GM12878 (cell line): Measurements from ENCODE around the gene SLC22A7. TPM values are rescaled to one million over a fixed set of nuclear protein-coding genes. Genes with fewer than 3 reads are reported as not detected.

Source experiments
- ATAC-seq: fragments of 200-7000 bp; cut with Tn5 transposase; 3 replicates; pipeline ENCODE4 v1.9.1; 2020; ENCODE audit warnings: mild to moderate bottlenecking, moderate library complexity
- BruUV-seq: library from RNA; stranded (reverse); fragments of 400-500 nt; replicated peaks from 2 replicates; lab custom pipeline; 2021; lab: Mats Ljungman, UMichigan
- CTCF ChIA-PET: fragments of 300-600 bp; sonication (Branson Sonifier 250); formaldehyde crosslinking; extraction: SDS; loops from one replicate; lab custom pipeline; 2021; ENCODE audit warnings: inconsistent platforms; lab: Yijun Ruan, JAX
- POLR2A ChIA-PET: fragments of 350-600 bp; formaldehyde crosslinking; extraction: SDS; loops from one replicate; lab custom pipeline; 2021; ENCODE audit warnings: inconsistent platforms; lab: Charles Lee
- RAD21 ChIA-PET: fragments of 300-600 bp; sonication (Branson Sonifier 250); formaldehyde crosslinking; loops from one replicate; lab custom pipeline; 2023; ENCODE audit warnings: antibody characterized with exemption; ENCODE audit not compliant: unreplicated experiment; lab: Charles Lee
- SMC1A ChIA-PET: fragments of 300-600 bp; sonication (Branson Sonifier 250); formaldehyde crosslinking; loops from one replicate; lab custom pipeline; 2023; ENCODE audit not compliant: unreplicated experiment, uncharacterized antibody; lab: Charles Lee
- DNase-seq: peaks from one replicate; pipeline ENCODE4 v3.0.0-alpha.2; 2011; ENCODE audit warnings: low read depth, low spot score
- FAIRE-seq: peaks from 3 replicates; lab custom pipeline; 2011; peaks lifted over from hg19 to GRCh38; lab: Jason Lieb, UNC
- H2AFZ ChIP-seq: 2 replicates; pipeline ENCODE4 v1.6.0; 2011; ENCODE audit warnings: low read depth, low read length, control low read depth; ENCODE audit not compliant: control insufficient read depth
- H3K27ac ChIP-seq: 2 replicates; pipeline ENCODE4 v1.5.1; 2011; ENCODE audit warnings: control low read depth; ENCODE audit not compliant: control insufficient read depth, insufficient read depth
- H3K27me3 ChIP-seq, 2 experiments: replicated peaks in 1 of 2; 2 replicates each; pipeline versions ENCODE4 v1.6.0 to v1.6.1; 2011; ENCODE audit warnings: low read length in 1 of 2; ENCODE audit not compliant: control insufficient read depth in 2 of 2, insufficient read depth in 2 of 2
- H3K36me3 ChIP-seq, 2 experiments: 2 replicates each; pipeline ENCODE4 v1.5.1; 2011; ENCODE audit warnings: low read length in 1 of 2; ENCODE audit not compliant: control insufficient read depth in 2 of 2, insufficient read depth in 2 of 2
- H3K4me1 ChIP-seq: 2 replicates; pipeline ENCODE4 v1.6.1; 2011; ENCODE audit warnings: mild to moderate bottlenecking, low read length, moderate library complexity, mixed read lengths; ENCODE audit not compliant: control insufficient read depth, insufficient read depth
- H3K4me2 ChIP-seq: 2 replicates; pipeline ENCODE4 v1.6.0; 2011; ENCODE audit warnings: control low read depth; ENCODE audit not compliant: control insufficient read depth, insufficient read depth
- H3K4me3 ChIP-seq: fragments of 200-600 bp; sonication (generic); 2 replicates; pipeline ENCODE4 v1.5.1; 2016
- H3K79me2 ChIP-seq: 2 replicates; pipeline ENCODE4 v1.6.0; 2011; ENCODE audit warnings: low read length; ENCODE audit not compliant: control insufficient read depth, insufficient read depth
- H3K9ac ChIP-seq: 2 replicates; pipeline ENCODE4 v1.8.0; 2011; ENCODE audit warnings: low read length, control low read depth, mixed read lengths; ENCODE audit not compliant: control insufficient read depth, insufficient read depth
- H3K9me3 ChIP-seq: replicated peaks from 3 replicates; pipeline ENCODE4 v1.5.1; 2011; ENCODE audit warnings: mild to moderate bottlenecking, low read length; ENCODE audit not compliant: control insufficient read depth, insufficient read depth
- H4K20me1 ChIP-seq: 2 replicates; pipeline ENCODE4 v1.6.0; 2011; ENCODE audit not compliant: control insufficient read depth, insufficient read depth
- GATAD2B ChIP-seq: fragments of 450-650 bp; conservative IDR thresholded peaks from 2 replicates; pipeline ENCODE4 v1.6.1; 2017; ENCODE audit warnings: low read depth, mild to moderate bottlenecking, moderate library complexity
- MAX ChIP-seq: IDR thresholded peaks from 2 replicates; pipeline ENCODE4 v1.6.1; 2012; ENCODE audit warnings: low read depth, low read length, improper control_type of control experiment
- NRF1 ChIP-seq: conservative IDR thresholded peaks from 2 replicates; pipeline ENCODE4 v1.6.1; 2011; ENCODE audit warnings: mild to moderate bottlenecking, low read depth, low read length, improper control_type of control experiment
- PML ChIP-seq: IDR thresholded peaks from 2 replicates; pipeline ENCODE4 v1.6.1; 2012; ENCODE audit warnings: low read length, inconsistent platforms
- SIN3A ChIP-seq: IDR thresholded peaks from 2 replicates; pipeline ENCODE4 v1.6.1; 2012; ENCODE audit warnings: low read depth, low read length, improper control_type of control experiment
- SKIL ChIP-seq: fragments of 450-650 bp; IDR thresholded peaks from 2 replicates; pipeline ENCODE4 v1.6.1; 2017; ENCODE audit warnings: mild to moderate bottlenecking, low read depth, inconsistent platforms; ENCODE audit not compliant: poor library complexity, severe bottlenecking
- SPI1 ChIP-seq: IDR thresholded peaks from 2 replicates; pipeline ENCODE4 v1.6.1; 2011; ENCODE audit warnings: low read depth, mild to moderate bottlenecking, low read length, moderate library complexity, borderline replicate concordance; ENCODE audit not compliant: insufficient read depth
- STAT3 ChIP-seq: IDR thresholded peaks from 2 replicates; pipeline ENCODE4 v1.6.1; 2011; ENCODE audit warnings: low read depth, low read length, improper control_type of control experiment
- YBX1 ChIP-seq: fragments of 450-650 bp; IDR thresholded peaks from 2 replicates; pipeline ENCODE4 v1.6.1; 2016; ENCODE audit warnings: antibody characterized with exemption
- ZNF24 ChIP-seq: fragments of 450-650 bp; IDR thresholded peaks from 2 replicates; pipeline ENCODE4 v1.6.1; 2017; ENCODE audit warnings: antibody characterized with exemption, mild to moderate bottlenecking
- WGBS: methylation state at CpG from one replicate; pipeline ENCODE4 v1.1.6; 2016; ENCODE audit warnings: low lambda C conversion rate; ENCODE audit not compliant: insufficient replicate concordance, insufficient coverage; ENCODE audit errors: missing lambda C conversion rate; 5-methylcytosine and 5-hydroxymethylcytosine counted together
- in situ Hi-C: fragments of 300-500 bp; cut with MboI; formaldehyde crosslinking; loops from 9 replicates; pipeline ENCODE4 v1.14.3; 2018; ENCODE audit warnings: mixed read lengths
- intact Hi-C: fragments of 100-400 bp; cut with micrococcal nuclease; formaldehyde crosslinking; loops from one replicate; pipeline ENCODE4 v1.14.2; 2022; ENCODE audit not compliant: unreplicated experiment
- polyA plus RNA-seq, 11 experiments: library from polyadenylated mRNA; depleted of rRNA in 4 of 11; unstranded in 6 of 11; stranded (reverse) in 5 of 11; fragments of >200 nt; fragmentation: Nextera tagmentation in 4 of 11; fragmentation: Illumina TruSeq in 1 of 11; extraction: Ambion mirVana in 4 of 11; extraction: Trizol in 1 of 11; gene quantifications; 1 replicate in 1 of 11; 2 replicates in 10 of 11; pipeline versions ENCODE4 v1.2.1 to v1.2.3, GENCODE V29; 2011 to 2016; ENCODE audit warnings: inconsistent platforms in 2 of 11, missing spikeins in 2 of 11, low read depth in 1 of 11
- total RNA-seq, 4 experiments: library from RNA; depleted of rRNA in 3 of 4; stranded (reverse); fragments of >200 nt in 3 of 4; fragmentation: Illumina TruSeq in 1 of 4; extraction: Trizol in 1 of 4; gene quantifications; 2 replicates each; pipeline versions ENCODE4 v1.2.1 to v1.2.3, GENCODE V29; 2013 to 2021
- TF ChIP-seq, protein P1 (sequence below): fragments of 450-650 bp; formaldehyde crosslinking; IDR thresholded peaks from 2 replicates; pipeline ENCODE4 v1.4.0; 2022; ENCODE audit warnings: mild to moderate bottlenecking, moderate library complexity

The SLC22A7 gene
- total and polyA plus RNA-seq, 10 of the 15 experiments (the other 5 are each of a cell fraction or from before 2014, with no cell fraction given): 0.08 to 0.31 TPM; not detected in 8

DNA sequence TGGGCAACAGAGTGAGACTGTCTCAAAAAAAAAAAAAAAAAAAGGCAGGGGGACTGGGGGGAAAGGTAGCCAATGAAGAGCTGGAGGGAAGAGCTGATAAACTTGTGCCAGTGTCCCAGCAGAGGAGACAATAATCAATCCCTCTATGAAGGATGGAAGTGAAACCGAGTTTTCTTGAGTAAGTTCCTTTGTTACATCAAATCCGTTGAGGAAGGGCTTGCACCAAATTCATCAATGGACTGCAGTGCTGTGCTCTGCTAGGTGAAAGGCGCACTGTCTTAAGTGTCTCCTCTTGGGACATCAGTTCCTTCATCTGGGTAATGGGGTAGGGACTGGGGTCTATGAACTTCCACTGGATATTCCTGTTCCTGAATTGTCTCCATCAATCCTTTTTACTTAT, 13.6 kb downstream of the SLC22A7 start:
- SMC1A ChIA-PET: interaction anchor here (1.1 to 8.8 kb wide), 3 partner anchors 11 to 39 kb away, joined by 3 to 90 read pairs (median 21); no protein-coding TSS in a partner anchor
- CTCF ChIA-PET: interaction anchor here (1.0 kb wide), 1 partner anchor 12 kb away, joined by 3 read pairs; no protein-coding TSS in a partner anchor

GRCh38 chr6:43313813-43314212, 15.8 kb downstream of the SLC22A7 start:
- Histone ChIP-seq H3K4me3 (no peak overlapping the region), H3K4me1 (peaks cover 22% of the 10 kb centered on the region), H3K36me3 (no peaks in the 10 kb centered on the region), H3K27ac (no peak overlapping the region), H4K20me1 (no peaks in the 10 kb centered on the region), H3K9me3 (no peaks in the 10 kb centered on the region), H3K9ac (no peak overlapping the region), H2AFZ (no peak overlapping the region), H3K4me2 (no peak overlapping the region), H3K79me2 (no peaks in the 10 kb centered on the region), H3K27me3 (no peaks in the 10 kb centered on the region)
- FAIRE-seq (no peak), ATAC-seq (peak; percentile 50), DNase-seq (no peak)
- in situ Hi-C loops: no loop called here
- SMC1A ChIA-PET: interaction anchor here (0.7 to 8.8 kb wide), 12 partner anchors 8 to 62 kb away, joined by 3 to 90 read pairs (median 3); no protein-coding TSS in a partner anchor
- RAD21 ChIA-PET: interaction anchor here (1.0 to 1.7 kb wide), 3 partner anchors 25 to 69 kb away, joined by 3 to 6 read pairs (median 4); no protein-coding TSS in a partner anchor
- intact Hi-C loops: no loop called here
- TF ChIP-seq SKIL (no peak), NRF1 (no peak), GATAD2B (no peak), ZNF24 (no peak), SPI1 (no peak), MAX (no peak), SIN3A (no peak), YBX1 (no peak)
- TF ChIP-seq, protein P1, sequence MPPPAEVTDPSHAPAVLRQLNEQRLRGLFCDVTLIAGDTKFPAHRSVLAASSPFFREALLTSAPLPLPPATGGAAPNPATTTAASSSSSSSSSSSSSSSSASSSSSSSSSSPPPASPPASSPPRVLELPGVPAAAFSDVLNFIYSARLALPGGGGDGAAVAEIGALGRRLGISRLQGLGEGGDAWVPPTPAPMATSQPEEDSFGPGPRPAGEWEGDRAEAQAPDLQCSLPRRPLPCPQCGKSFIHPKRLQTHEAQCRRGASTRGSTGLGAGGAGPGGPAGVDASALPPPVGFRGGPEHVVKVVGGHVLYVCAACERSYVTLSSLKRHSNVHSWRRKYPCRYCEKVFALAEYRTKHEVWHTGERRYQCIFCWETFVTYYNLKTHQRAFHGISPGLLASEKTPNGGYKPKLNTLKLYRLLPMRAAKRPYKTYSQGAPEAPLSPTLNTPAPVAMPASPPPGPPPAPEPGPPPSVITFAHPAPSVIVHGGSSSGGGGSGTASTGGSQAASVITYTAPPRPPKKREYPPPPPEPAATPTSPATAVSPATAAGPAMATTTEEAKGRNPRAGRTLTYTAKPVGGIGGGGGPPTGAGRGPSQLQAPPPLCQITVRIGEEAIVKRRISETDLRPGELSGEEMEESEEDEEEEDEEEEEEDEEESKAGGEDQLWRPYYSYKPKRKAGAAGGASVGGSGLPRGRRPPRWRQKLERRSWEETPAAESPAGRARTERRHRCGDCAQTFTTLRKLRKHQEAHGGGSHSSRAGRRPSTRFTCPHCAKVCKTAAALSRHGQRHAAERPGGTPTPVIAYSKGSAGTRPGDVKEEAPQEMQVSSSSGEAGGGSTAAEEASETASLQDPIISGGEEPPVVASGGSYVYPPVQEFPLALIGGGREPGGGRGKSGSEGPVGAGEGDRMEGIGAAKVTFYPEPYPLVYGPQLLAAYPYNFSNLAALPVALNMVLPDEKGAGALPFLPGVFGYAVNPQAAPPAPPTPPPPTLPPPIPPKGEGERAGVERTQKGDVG (CRISPR knock-in tag): no peak
- WGBS: 0% methylated on average over 1 of the region's 1 CpG
- CTCF ChIA-PET: interaction anchor here (0.9 to 4.6 kb wide), 9 partner anchors 9 to 85 kb away, joined by 3 to 28 read pairs (median 5); partner anchors contain the start of gene DNPH1
- POLR2A ChIA-PET: interaction anchor here (0.8 to 1.1 kb wide), 5 partner anchors 9 to 82 kb away, joined by 3 to 5 read pairs (median 3); partner anchors contain the start of gene ZNF318
- BruUV-seq: no TSS peak

More for the DNA sequence above, 13.6 kb downstream of the SLC22A7 start:
- Histone ChIP-seq H3K9me3 (no peaks in the 10 kb centered on the region), H3K9ac (no peak overlapping the region), H3K36me3 (no peaks in the 10 kb centered on the region), H3K79me2 (no peaks in the 10 kb centered on the region), H3K27me3 (no peaks in the 10 kb centered on the region), H3K27ac (no peak overlapping the region), H4K20me1 (no peaks in the 10 kb centered on the region), H2AFZ (no peak overlapping the region), H3K4me3 (no peak overlapping the region), H3K4me1 (peaks cover 22% of the 10 kb centered on the region), H3K4me2 (no peak overlapping the region)
- TF ChIP-seq STAT3 (no peak), PML (no peak)
- RAD21 ChIA-PET: interaction anchor here (0.7 to 0.8 kb wide), 3 partner anchors 23 to 185 kb away, joined by 3 read pairs; no protein-coding TSS in a partner anchor
- FAIRE-seq (no peak), ATAC-seq (no peak), DNase-seq (no peak)
- intact Hi-C loops (no loop called here), in situ Hi-C loops (no loop called here)
- whole genome bisulfite sequencing: 33% methylated on average over 3 of the region's 3 CpGs
- POLR2A ChIA-PET: interaction anchor here (0.6 to 2.6 kb wide), 7 partner anchors 23 to 144 kb away, joined by 3 to 7 read pairs (median 5); partner anchors contain the start of genes DLK2 and ZNF318
- no TSS peak for BruUV-seq
